ENCODE data around the gene MOCOS.
A peak's percentile ranks its signal among the peaks of the same experiment; 100 is the strongest.

MOCOS gene, protein sequence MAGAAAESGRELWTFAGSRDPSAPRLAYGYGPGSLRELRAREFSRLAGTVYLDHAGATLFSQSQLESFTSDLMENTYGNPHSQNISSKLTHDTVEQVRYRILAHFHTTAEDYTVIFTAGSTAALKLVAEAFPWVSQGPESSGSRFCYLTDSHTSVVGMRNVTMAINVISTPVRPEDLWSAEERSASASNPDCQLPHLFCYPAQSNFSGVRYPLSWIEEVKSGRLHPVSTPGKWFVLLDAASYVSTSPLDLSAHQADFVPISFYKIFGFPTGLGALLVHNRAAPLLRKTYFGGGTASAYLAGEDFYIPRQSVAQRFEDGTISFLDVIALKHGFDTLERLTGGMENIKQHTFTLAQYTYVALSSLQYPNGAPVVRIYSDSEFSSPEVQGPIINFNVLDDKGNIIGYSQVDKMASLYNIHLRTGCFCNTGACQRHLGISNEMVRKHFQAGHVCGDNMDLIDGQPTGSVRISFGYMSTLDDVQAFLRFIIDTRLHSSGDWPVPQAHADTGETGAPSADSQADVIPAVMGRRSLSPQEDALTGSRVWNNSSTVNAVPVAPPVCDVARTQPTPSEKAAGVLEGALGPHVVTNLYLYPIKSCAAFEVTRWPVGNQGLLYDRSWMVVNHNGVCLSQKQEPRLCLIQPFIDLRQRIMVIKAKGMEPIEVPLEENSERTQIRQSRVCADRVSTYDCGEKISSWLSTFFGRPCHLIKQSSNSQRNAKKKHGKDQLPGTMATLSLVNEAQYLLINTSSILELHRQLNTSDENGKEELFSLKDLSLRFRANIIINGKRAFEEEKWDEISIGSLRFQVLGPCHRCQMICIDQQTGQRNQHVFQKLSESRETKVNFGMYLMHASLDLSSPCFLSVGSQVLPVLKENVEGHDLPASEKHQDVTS

DNA sequence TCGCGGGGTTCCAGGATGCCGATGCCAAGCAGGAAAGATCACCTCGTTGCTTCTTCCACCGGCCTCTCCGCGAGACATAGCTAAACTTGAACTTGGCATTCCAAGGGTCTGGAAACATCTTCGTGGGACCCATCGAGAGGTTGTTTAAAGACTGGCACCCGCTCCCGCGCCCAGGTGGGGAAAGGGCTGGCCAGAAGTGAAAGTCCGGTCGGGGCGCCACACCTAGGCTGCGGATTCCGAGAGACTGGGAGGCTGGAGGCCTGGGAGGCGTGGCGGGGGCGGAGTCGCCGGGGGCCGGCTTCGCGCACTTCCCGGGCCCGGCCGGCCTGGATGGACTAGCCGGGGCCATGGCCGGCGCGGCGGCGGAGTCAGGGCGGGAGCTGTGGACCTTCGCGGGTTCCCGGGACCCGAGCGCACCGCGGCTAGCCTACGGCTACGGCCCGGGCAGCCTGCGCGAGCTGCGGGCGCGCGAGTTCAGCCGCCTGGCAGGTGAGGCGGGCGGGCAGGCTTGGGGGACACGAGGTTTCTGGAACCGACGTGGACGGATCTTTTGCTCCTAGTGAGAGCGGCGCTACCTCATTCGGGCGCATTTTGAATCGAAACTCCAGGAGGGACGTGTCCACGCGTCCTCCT, at the start of gene MOCOS:
Gene MOCOS, plus strand, starts transcription at position 305 of the 633 bp plus-strand sequence. Its CDS starts 43 bp downstream, at position 348.
- H3K4me1 ChIP-seq (ENCODE audit: control insufficient read depth, insufficient read depth, low read length), result no peaks in the 10 kb centered on the region
- ChIA-PET POLR2A (no interaction called here), CTCF (no interaction called here)
- no peaks in the 10 kb centered on the region for H3K9me3 ChIP-seq (ENCODE audit: control insufficient read depth, insufficient read depth, low read depth, low read length)
- peak within 1 kb of the TSS; percentile 12; the same call in 1 of the 2 replicates for H3K27ac ChIP-seq (ENCODE audit: extremely low read depth, low read depth, low read length)
- peak within 1 kb of the TSS; percentile 52 for H3K4me3 ChIP-seq (ENCODE audit: low read depth, low read length)
- no peaks in the 10 kb centered on the region for H3K36me3 ChIP-seq (ENCODE audit: control insufficient read depth in 2 of 2, insufficient read depth in 1 of 2, low read length in 2 of 2)
- TF ChIP-seq, protein P1, sequence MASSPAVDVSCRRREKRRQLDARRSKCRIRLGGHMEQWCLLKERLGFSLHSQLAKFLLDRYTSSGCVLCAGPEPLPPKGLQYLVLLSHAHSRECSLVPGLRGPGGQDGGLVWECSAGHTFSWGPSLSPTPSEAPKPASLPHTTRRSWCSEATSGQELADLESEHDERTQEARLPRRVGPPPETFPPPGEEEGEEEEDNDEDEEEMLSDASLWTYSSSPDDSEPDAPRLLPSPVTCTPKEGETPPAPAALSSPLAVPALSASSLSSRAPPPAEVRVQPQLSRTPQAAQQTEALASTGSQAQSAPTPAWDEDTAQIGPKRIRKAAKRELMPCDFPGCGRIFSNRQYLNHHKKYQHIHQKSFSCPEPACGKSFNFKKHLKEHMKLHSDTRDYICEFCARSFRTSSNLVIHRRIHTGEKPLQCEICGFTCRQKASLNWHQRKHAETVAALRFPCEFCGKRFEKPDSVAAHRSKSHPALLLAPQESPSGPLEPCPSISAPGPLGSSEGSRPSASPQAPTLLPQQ (tag by site-specific recombination; IDR thresholded peaks at IDR 0.05), result 0 out of 2 replicates have a peak, but pooled peaks have one; percentile 11
- peak; percentile 50; the same call in 1 of the 2 replicates for TF ChIP-seq KLF8 (tag by site-specific recombination; IDR thresholded peaks at IDR 0.05)
- 0 out of 2 replicates have a peak, but pooled peaks have one; percentile 30 for TF ChIP-seq ZNF140 (tag by site-specific recombination; IDR thresholded peaks at IDR 0.05)
- peak; percentile 26; the same call in 1 of the 2 replicates for TF ChIP-seq ZNF596 (tag by site-specific recombination; IDR thresholded peaks at IDR 0.05)
- peak; percentile 73 for TF ChIP-seq ZNF335 (tag by site-specific recombination; conservative IDR thresholded peaks at IDR 0.05)
- TF ChIP-seq, protein P2, sequence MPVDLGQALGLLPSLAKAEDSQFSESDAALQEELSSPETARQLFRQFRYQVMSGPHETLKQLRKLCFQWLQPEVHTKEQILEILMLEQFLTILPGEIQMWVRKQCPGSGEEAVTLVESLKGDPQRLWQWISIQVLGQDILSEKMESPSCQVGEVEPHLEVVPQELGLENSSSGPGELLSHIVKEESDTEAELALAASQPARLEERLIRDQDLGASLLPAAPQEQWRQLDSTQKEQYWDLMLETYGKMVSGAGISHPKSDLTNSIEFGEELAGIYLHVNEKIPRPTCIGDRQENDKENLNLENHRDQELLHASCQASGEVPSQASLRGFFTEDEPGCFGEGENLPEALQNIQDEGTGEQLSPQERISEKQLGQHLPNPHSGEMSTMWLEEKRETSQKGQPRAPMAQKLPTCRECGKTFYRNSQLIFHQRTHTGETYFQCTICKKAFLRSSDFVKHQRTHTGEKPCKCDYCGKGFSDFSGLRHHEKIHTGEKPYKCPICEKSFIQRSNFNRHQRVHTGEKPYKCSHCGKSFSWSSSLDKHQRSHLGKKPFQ (tag by site-specific recombination; IDR thresholded peaks at IDR 0.05), result no peak
- TF ChIP-seq ZNF549 (tag by site-specific recombination; IDR thresholded peaks at IDR 0.05), result no peak
- TF ChIP-seq, protein P3, sequence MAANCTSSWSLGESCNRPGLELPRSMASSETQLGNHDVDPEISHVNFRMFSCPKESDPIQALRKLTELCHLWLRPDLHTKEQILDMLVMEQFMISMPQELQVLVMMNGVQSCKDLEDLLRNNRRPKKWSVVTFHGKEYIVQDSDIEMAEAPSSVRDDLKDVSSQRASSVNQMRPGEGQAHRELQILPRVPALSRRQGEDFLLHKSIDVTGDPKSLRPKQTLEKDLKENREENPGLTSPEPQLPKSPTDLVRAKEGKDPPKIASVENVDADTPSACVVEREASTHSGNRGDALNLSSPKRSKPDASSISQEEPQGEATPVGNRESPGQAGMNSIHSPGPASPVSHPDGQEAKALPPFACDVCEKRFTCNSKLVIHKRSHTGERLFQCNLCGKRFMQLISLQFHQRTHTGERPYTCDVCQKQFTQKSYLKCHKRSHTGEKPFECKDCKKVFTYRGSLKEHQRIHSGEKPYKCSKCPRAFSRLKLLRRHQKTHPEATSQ (tag by site-specific recombination; IDR thresholded peaks at IDR 0.05), result no peak
- TF ChIP-seq PRDM1 (tag by site-specific recombination; IDR thresholded peaks at IDR 0.05), result peak; percentile 80
- no peak for TF ChIP-seq HOXC10 (CRISPR knock-in tag; IDR thresholded peaks at IDR 0.05)
- peak; percentile 53; the same call in 1 of the 2 replicates for TF ChIP-seq ZBTB20 (tag by site-specific recombination; IDR thresholded peaks at IDR 0.05)
- TF ChIP-seq KLF1 (tag by site-specific recombination; IDR thresholded peaks at IDR 0.05), result peak; percentile 16; the same call in 1 of the 2 replicates
- 0 out of 2 replicates have a peak, but pooled peaks have one; percentile 12 for TF ChIP-seq ZNF501 (tag by site-specific recombination; IDR thresholded peaks at IDR 0.05)
- TF ChIP-seq ZNF394 (tag by site-specific recombination; IDR thresholded peaks at IDR 0.05; ENCODE audit: borderline replicate concordance), result no peak
- peak; percentile 51 for TF ChIP-seq ZBTB17 (tag by site-specific recombination; IDR thresholded peaks at IDR 0.05)
- TF ChIP-seq GLIS2 (tag by site-specific recombination; IDR thresholded peaks at IDR 0.05), result peak; percentile 65
- TF ChIP-seq TRIM28 (IDR thresholded peaks at IDR 0.05; ENCODE audit: borderline replicate concordance, low read length), result peak; percentile 71; the same call in 1 of the 2 replicates
- peak; percentile 12; the same call in 1 of the 2 replicates for TF ChIP-seq ZFP37 (tag by site-specific recombination; IDR thresholded peaks at IDR 0.05)
- peak; percentile 94 for TF ChIP-seq KLF9 (tag by site-specific recombination; IDR thresholded peaks at IDR 0.05; ENCODE audit: low read depth)
- TF ChIP-seq SP3 (tag by site-specific recombination; IDR thresholded peaks at IDR 0.05), result peak; percentile 65
- no peak for TF ChIP-seq ZNF114 (tag by site-specific recombination; IDR thresholded peaks at IDR 0.05)
- TF ChIP-seq, protein P4, sequence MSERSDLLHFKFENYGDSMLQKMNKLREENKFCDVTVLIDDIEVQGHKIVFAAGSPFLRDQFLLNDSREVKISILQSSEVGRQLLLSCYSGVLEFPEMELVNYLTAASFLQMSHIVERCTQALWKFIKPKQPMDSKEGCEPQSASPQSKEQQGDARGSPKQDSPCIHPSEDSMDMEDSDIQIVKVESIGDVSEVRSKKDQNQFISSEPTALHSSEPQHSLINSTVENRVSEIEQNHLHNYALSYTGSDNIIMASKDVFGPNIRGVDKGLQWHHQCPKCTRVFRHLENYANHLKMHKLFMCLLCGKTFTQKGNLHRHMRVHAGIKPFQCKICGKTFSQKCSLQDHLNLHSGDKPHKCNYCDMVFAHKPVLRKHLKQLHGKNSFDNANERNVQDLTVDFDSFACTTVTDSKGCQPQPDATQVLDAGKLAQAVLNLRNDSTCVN (tag by site-specific recombination; optimal IDR thresholded peaks at IDR 0.05), result peak; percentile 62
- peak; percentile 86 for TF ChIP-seq KLF10 (tag by site-specific recombination; IDR thresholded peaks at IDR 0.05)
- TF ChIP-seq, protein P5, sequence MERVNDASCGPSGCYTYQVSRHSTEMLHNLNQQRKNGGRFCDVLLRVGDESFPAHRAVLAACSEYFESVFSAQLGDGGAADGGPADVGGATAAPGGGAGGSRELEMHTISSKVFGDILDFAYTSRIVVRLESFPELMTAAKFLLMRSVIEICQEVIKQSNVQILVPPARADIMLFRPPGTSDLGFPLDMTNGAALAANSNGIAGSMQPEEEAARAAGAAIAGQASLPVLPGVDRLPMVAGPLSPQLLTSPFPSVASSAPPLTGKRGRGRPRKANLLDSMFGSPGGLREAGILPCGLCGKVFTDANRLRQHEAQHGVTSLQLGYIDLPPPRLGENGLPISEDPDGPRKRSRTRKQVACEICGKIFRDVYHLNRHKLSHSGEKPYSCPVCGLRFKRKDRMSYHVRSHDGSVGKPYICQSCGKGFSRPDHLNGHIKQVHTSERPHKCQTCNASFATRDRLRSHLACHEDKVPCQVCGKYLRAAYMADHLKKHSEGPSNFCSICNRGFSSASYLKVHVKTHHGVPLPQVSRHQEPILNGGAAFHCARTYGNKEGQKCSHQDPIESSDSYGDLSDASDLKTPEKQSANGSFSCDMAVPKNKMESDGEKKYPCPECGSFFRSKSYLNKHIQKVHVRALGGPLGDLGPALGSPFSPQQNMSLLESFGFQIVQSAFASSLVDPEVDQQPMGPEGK (tag by site-specific recombination; IDR thresholded peaks at IDR 0.05), result peak; percentile 42; the same call in 1 of the 2 replicates
- peak; percentile 58; the same call in 1 of the 2 replicates for TF ChIP-seq ZNF626 (tag by site-specific recombination; IDR thresholded peaks at IDR 0.05)
- peak; percentile 34; the same call in 1 of the 2 replicates for TF ChIP-seq KLF16 (tag by site-specific recombination; IDR thresholded peaks at IDR 0.05)
- 0 out of 2 replicates have a peak, but pooled peaks have one; percentile 54 for TF ChIP-seq YY1 (tag by site-specific recombination; IDR thresholded peaks at IDR 0.05)
- TF ChIP-seq ZNF623 (tag by site-specific recombination; IDR thresholded peaks at IDR 0.05), result no peak
